A549 (cell line): Measurements from ENCODE around the gene ZNF10. TPM values are rescaled to one million over a fixed set of nuclear protein-coding genes. Genes with fewer than 3 reads are reported as not detected.

Experiments used
- ATAC-seq, 2 experiments: fragments of 200-7000 bp in 1 of 2; fragments of >200 bp in 1 of 2; cut with Nextera tagmentation in 1 of 2; cut with Tn5 transposase in 1 of 2; 3 replicates each; pipeline versions ENCODE4 v1.8.0 to v1.9.1; 2018 to 2020; ENCODE audit warnings: mild to moderate bottlenecking in 1 of 2, moderate library complexity in 1 of 2
- CTCF ChIA-PET: fragments of 300-600 bp; sonication (Branson Sonifier 250); formaldehyde crosslinking; extraction: SDS; loops from one replicate; lab custom pipeline; 2021; ENCODE audit warnings: antibody characterized with exemption, inconsistent platforms; lab: Yijun Ruan, JAX
- POLR2A ChIA-PET: fragments of 350-600 bp; formaldehyde crosslinking; extraction: SDS; loops from one replicate; lab custom pipeline; 2021; ENCODE audit warnings: antibody characterized with exemption, inconsistent platforms; lab: Yijun Ruan, JAX
- DNase-seq, 2 experiments: peaks; one replicate each; pipeline versions ENCODE4 v3.0.0 to v3.0.0-alpha.2; 2011 to 2016; ENCODE audit warnings: low read depth in 1 of 2, low spot score in 1 of 2
- FAIRE-seq: peaks from 2 replicates; lab custom pipeline; 2011; peaks lifted over from hg19 to GRCh38; lab: Jason Lieb, UNC
- H3K27ac ChIP-seq, 2 experiments: fragments of >200 bp; sonication (Bioruptor Twin); formaldehyde crosslinking; 3 replicates each; pipeline ENCODE4 v1.5.1; 2016 to 2017
- H3K4me1 ChIP-seq: fragments of >200 bp; sonication (Bioruptor Twin); formaldehyde crosslinking; 3 replicates; pipeline ENCODE4 v1.6.1; 2016
- H3K4me2 ChIP-seq: fragments of >200 bp; sonication (Bioruptor Twin); formaldehyde crosslinking; 3 replicates; pipeline ENCODE4 v1.6.1; 2016
- H3K4me3 ChIP-seq: fragments of >200 bp; sonication (Bioruptor Twin); formaldehyde crosslinking; 3 replicates; pipeline ENCODE4 v1.5.1; 2016
- H3K9me3 ChIP-seq: fragments of >200 bp; sonication (Bioruptor Twin); formaldehyde crosslinking; 3 replicates; pipeline ENCODE4 v1.6.1; 2016
- ATOH8 ChIP-seq: fragments of 250-450 bp; sonication (Bioruptor Pico); IDR thresholded peaks from 2 replicates; pipeline ENCODE4 v1.5.0; 2020; ENCODE audit warnings: low read depth, mild to moderate bottlenecking, moderate library complexity
- CTCF ChIP-seq: fragments of >200 bp; sonication (Bioruptor Twin); formaldehyde crosslinking; IDR thresholded peaks from 3 replicates; pipeline ENCODE4 v1.5.1; 2016
- E2F6 ChIP-seq: IDR thresholded peaks from 2 replicates; pipeline ENCODE4 v1.6.1; 2012; ENCODE audit warnings: low read depth, borderline replicate concordance
- ESRRA ChIP-seq: fragments of 150-350 bp; IDR thresholded peaks from 2 replicates; pipeline ENCODE4 v1.6.1; 2014; ENCODE audit warnings: mild to moderate bottlenecking, low read length, borderline replicate concordance
- FOSL2 ChIP-seq, 2 experiments: fragments of 450-650 bp in 1 of 2; fragments of >200 bp in 1 of 2; sonication (Bioruptor Twin) in 1 of 2; formaldehyde crosslinking; IDR thresholded peaks; 2 replicates each; pipeline versions ENCODE4 v1.5.0 to v1.6.1; 2016 to 2020; ENCODE audit warnings: mild to moderate bottlenecking in 1 of 2, moderate library complexity in 1 of 2
- HMGXB4 ChIP-seq: fragments of 250-450 bp; sonication (Bioruptor Pico); IDR thresholded peaks from 2 replicates; pipeline ENCODE4 v1.5.0; 2021; ENCODE audit warnings: mild to moderate bottlenecking, moderate library complexity, borderline replicate concordance
- SREBF2 ChIP-seq: fragments of 450-650 bp; IDR thresholded peaks from 2 replicates; pipeline ENCODE4 v1.6.1; 2014; ENCODE audit warnings: mild to moderate bottlenecking, moderate library complexity
- TFCP2L1 ChIP-seq: fragments of 250-450 bp; sonication (Bioruptor Pico); IDR thresholded peaks from 2 replicates; pipeline ENCODE4 v1.5.0; 2021; ENCODE audit warnings: mild to moderate bottlenecking
- USF2 ChIP-seq: fragments of 450-650 bp; IDR thresholded peaks from 2 replicates; pipeline ENCODE4 v1.6.1; 2014; ENCODE audit warnings: antibody characterized with exemption
- WGBS: methylation state at CpG from one replicate; pipeline ENCODE4 v1.1.6; 2017; ENCODE audit errors: missing lambda C conversion rate; 5-methylcytosine and 5-hydroxymethylcytosine counted together
- polyA plus RNA-seq, 4 experiments: library from polyadenylated mRNA; depleted of rRNA in 3 of 4; stranded (reverse); fragments of >200 nt; fragmentation: RNase III in 1 of 4; extraction: RNeasy Plus Mini Kit Qiagen cat#74134 plus additional on column Dnase treatment in 1 of 4; gene quantifications; 2 replicates in 3 of 4; 3 replicates in 1 of 4; pipeline ENCODE4 v1.2.3, GENCODE V29; 2011 to 2017

Gene ZNF10
- polyA plus RNA-seq, 2 of the 4 experiments (the other 2 are of a cell fraction), result 2.0 to 4.1 TPM

GRCh38 chr12:133204264-133204603, 73.8 kb downstream of the ZNF10 start:
- no peak for DNase-seq
- H3K4me2 ChIP-seq, result no peak overlapping the region
- FAIRE-seq, result no peak
- 35% methylated on average over 1 of the region's 1 CpG for WGBS
- 0 out of 2 replicates have a peak, but pooled peaks have one; percentile 20 for TF ChIP-seq HMGXB4 (CRISPR knock-in tag)
- no peak for TF ChIP-seq TFCP2L1 (CRISPR knock-in tag)
- no peak for ATAC-seq
- H3K27ac ChIP-seq, result no peak overlapping the region
- CTCF ChIA-PET, result interaction anchor here (3.0 kb wide), 1 partner anchor 23 kb away, joined by 7 read pairs; the partner anchor contains the start of gene ZNF268
- H3K9me3 ChIP-seq, result peaks cover 87% of the 10 kb centered on the region
- POLR2A ChIA-PET, result no interaction called here
- no peak overlapping the region for H3K4me3 ChIP-seq
- H3K4me1 ChIP-seq, result no peaks in the 10 kb centered on the region

- Histone ChIP-seq H3K4me2 (no peak overlapping the region), H3K4me3 (no peak overlapping the region), H3K4me1 (no peaks in the 10 kb centered on the region), H3K9me3 (peaks cover 96% of the 10 kb centered on the region), H3K27ac (no peak overlapping the region)
- DNase-seq, result no peak
- no peak for FAIRE-seq
- ChIA-PET CTCF (no interaction called here), POLR2A (no interaction called here)
- 86% methylated on average over 2 of the region's 2 CpGs for WGBS
- TF ChIP-seq USF2 (no peak), SREBF2 (no peak), ESRRA (no peak), E2F6 (no peak), ATOH8 (no peak), CTCF (no peak), FOSL2 (IDR thresholded peaks at IDR 0.05) (no peak), FOSL2 (CRISPR knock-in tag; IDR thresholded peaks at IDR 0.05) (no peak)
- no peak for ATAC-seq
These were observed 76.0 kb downstream of the ZNF10 start for GRCh38 chr12:133206390-133206789.

Other genes with a start within 250 kb of the ZNF10 start
- gene CHFR, start 243.0 kb upstream of the ZNF10 start, polyA plus RNA-seq (2011; rRNA removed), result 38.8 and 41.0 TPM in 2 replicates
- gene CHFR, start 243.0 kb upstream of the ZNF10 start, polyA plus RNA-seq (2017; fragmentation: RNase III; extraction: RNeasy Plus Mini Kit Qiagen cat#74134 plus additional on column Dnase treatment), result 19.2 to 21.2 TPM (median 20.9 TPM) in 3 replicates
- 15.2 and 18.2 TPM in 2 replicates for gene ZNF605, start 174.3 kb upstream of the ZNF10 start, polyA plus RNA-seq (2011; rRNA removed)
- gene ZNF605, start 174.3 kb upstream of the ZNF10 start, polyA plus RNA-seq (2017; fragmentation: RNase III; extraction: RNeasy Plus Mini Kit Qiagen cat#74134 plus additional on column Dnase treatment), result 5.6 to 6.5 TPM (median 5.7 TPM) in 3 replicates
- gene ZNF26, start 144.3 kb upstream of the ZNF10 start, polyA plus RNA-seq (2011; rRNA removed), result 10.1 and 11.3 TPM in 2 replicates
- 6.5 to 8.3 TPM (median 7.4 TPM) in 3 replicates for gene ZNF26, start 144.3 kb upstream of the ZNF10 start, polyA plus RNA-seq (2017; fragmentation: RNase III; extraction: RNeasy Plus Mini Kit Qiagen cat#74134 plus additional on column Dnase treatment)
- gene ZNF84, start 93.1 kb upstream of the ZNF10 start, polyA plus RNA-seq (2011; rRNA removed), result 31.0 and 36.1 TPM in 2 replicates
- 13.3 to 14.7 TPM (median 14.5 TPM) in 3 replicates for gene ZNF84, start 93.1 kb upstream of the ZNF10 start, polyA plus RNA-seq (2017; fragmentation: RNase III; extraction: RNeasy Plus Mini Kit Qiagen cat#74134 plus additional on column Dnase treatment)
- gene ZNF140, start 49.7 kb upstream of the ZNF10 start, polyA plus RNA-seq (2011; rRNA removed), result 22.8 and 23.2 TPM in 2 replicates
- gene ZNF140, start 49.7 kb upstream of the ZNF10 start, polyA plus RNA-seq (2017; fragmentation: RNase III; extraction: RNeasy Plus Mini Kit Qiagen cat#74134 plus additional on column Dnase treatment), result 8.8 to 10.0 TPM (median 9.9 TPM) in 3 replicates
- 1.5 and 1.6 TPM in 2 replicates for gene ZNF891, start 353 bp upstream of the ZNF10 start, polyA plus RNA-seq (2011; rRNA removed)
- 0.54 to 0.64 TPM (median 0.62 TPM) in 3 replicates for gene ZNF891, start 353 bp upstream of the ZNF10 start, polyA plus RNA-seq (2017; fragmentation: RNase III; extraction: RNeasy Plus Mini Kit Qiagen cat#74134 plus additional on column Dnase treatment)
- gene ZNF268, start 50.9 kb downstream of the ZNF10 start, polyA plus RNA-seq (2011; rRNA removed), result 20.0 and 21.5 TPM in 2 replicates
- gene ZNF268, start 50.9 kb downstream of the ZNF10 start, polyA plus RNA-seq (2017; fragmentation: RNase III; extraction: RNeasy Plus Mini Kit Qiagen cat#74134 plus additional on column Dnase treatment), result 11.7 to 13.2 TPM (median 12.5 TPM) in 3 replicates
- not detected in 2 replicates for gene ANHX, start 105.2 kb downstream of the ZNF10 start, polyA plus RNA-seq (2011; rRNA removed)
- not detected in 3 replicates for gene ANHX, start 105.2 kb downstream of the ZNF10 start, polyA plus RNA-seq (2017; fragmentation: RNase III; extraction: RNeasy Plus Mini Kit Qiagen cat#74134 plus additional on column Dnase treatment)